HepG2 (cell line): Measurements from ENCODE around the gene SRXN1. TPM values are rescaled to one million over a fixed set of nuclear protein-coding genes. Genes with fewer than 3 reads are reported as not detected.

Experiments used
- ATAC-seq: fragments of 200-7000 bp; cut with Tn5 transposase; 3 replicates; pipeline ENCODE4 v1.9.1; 2020; ENCODE audit warnings: mild to moderate bottlenecking, moderate library complexity
- BruUV-seq: library from RNA; stranded (reverse); fragments of 400-500 nt; replicated peaks from 2 replicates; lab custom pipeline; 2021; lab: Mats Ljungman, UMichigan
- CTCF ChIA-PET: fragments of 300-600 bp; formaldehyde crosslinking; extraction: SDS; loops from one replicate; lab custom pipeline; 2021; ENCODE audit warnings: low total read pairs, inconsistent platforms, low intra/inter-chr PET ratio; lab: Yijun Ruan, JAX
- POLR2A ChIA-PET: fragments of 350-600 bp; sonication (Branson Sonifier 250); formaldehyde crosslinking; loops from one replicate; lab custom pipeline; 2020; ENCODE audit warnings: antibody characterized with exemption, inconsistent platforms; lab: Yijun Ruan, JAX
- DNase-seq: peaks from one replicate; pipeline ENCODE4 v3.0.0-alpha.2; 2015; ENCODE audit warnings: low spot score
- FAIRE-seq: peaks from 3 replicates; lab custom pipeline; 2011; peaks lifted over from hg19 to GRCh38; lab: Jason Lieb, UNC
- H2AFZ ChIP-seq: one replicate; pipeline ENCODE4 v1.6.1; 2011; ENCODE audit warnings: low read length, inconsistent platforms
- H3K27ac ChIP-seq: fragments of 300-600 bp; 3 replicates; pipeline ENCODE4 v1.8.0; 2011; ENCODE audit warnings: mixed run types, mild to moderate bottlenecking, mixed read lengths, low read length, inconsistent platforms; ENCODE audit not compliant: insufficient read depth; ENCODE audit errors: extremely low read length
- H3K27me3 ChIP-seq, 2 experiments: fragments of 200-600 bp in 1 of 2; 2 replicates in 1 of 2; 3 replicates in 1 of 2; pipeline versions ENCODE4 v1.6.0 to v1.8.0; 2011; ENCODE audit warnings: low read length in 2 of 2, mild to moderate bottlenecking in 2 of 2, moderate library complexity in 2 of 2, inconsistent platforms in 1 of 2; ENCODE audit not compliant: insufficient read depth in 2 of 2, control insufficient read depth in 1 of 2
- H3K36me3 ChIP-seq, 2 experiments: fragments of 200-600 bp in 1 of 2; replicated peaks in 1 of 2; 2 replicates in 1 of 2; 3 replicates in 1 of 2; pipeline versions ENCODE4 v1.5.1 to v1.8.0; 2011; ENCODE audit warnings: low read length in 2 of 2, inconsistent platforms in 1 of 2; ENCODE audit not compliant: insufficient read depth in 2 of 2, control insufficient read depth in 1 of 2
- H3K4me1 ChIP-seq: 2 replicates; pipeline ENCODE4 v1.5.1; 2012; ENCODE audit warnings: low read length, inconsistent platforms; ENCODE audit not compliant: insufficient read depth
- H3K4me2 ChIP-seq: 2 replicates; pipeline ENCODE4 v1.6.0; 2011; ENCODE audit warnings: low read depth, low read length, inconsistent platforms
- H3K4me3 ChIP-seq, 3 experiments: fragments of 200-600 bp in 1 of 3; sonication (generic), shearing (Covaris generic) in 1 of 3; replicated peaks in 1 of 3; 2 replicates each; pipeline ENCODE4 v1.5.1; 2011 to 2016; ENCODE audit warnings: low read length in 3 of 3, inconsistent platforms in 2 of 3, low read depth in 2 of 3, mild to moderate bottlenecking in 2 of 3, control low read depth in 1 of 3, mixed read lengths in 1 of 3; ENCODE audit not compliant: insufficient read depth in 1 of 3
- H3K79me2 ChIP-seq: one replicate; pipeline ENCODE4 v1.6.1; 2011; ENCODE audit warnings: low read length, inconsistent platforms; ENCODE audit not compliant: insufficient read depth
- H3K9ac ChIP-seq: 2 replicates; pipeline ENCODE4 v1.6.0; 2011; ENCODE audit warnings: mild to moderate bottlenecking, low read depth, low read length, inconsistent platforms; ENCODE audit not compliant: insufficient read depth
- H3K9me3 ChIP-seq: 2 replicates; pipeline ENCODE4 v1.5.1; 2012; ENCODE audit warnings: mild to moderate bottlenecking, low read length
- H4K20me1 ChIP-seq: 2 replicates; pipeline ENCODE4 v1.6.0; 2011; ENCODE audit warnings: inconsistent platforms, mild to moderate bottlenecking, low read length, moderate library complexity; ENCODE audit not compliant: insufficient read depth
- RCOR2 ChIP-seq: IDR thresholded peaks from 2 replicates; pipeline ENCODE4 v1.6.1; 2016; ENCODE audit warnings: missing biosample characterization, missing genetic modification reagents
- THAP9 ChIP-seq: sonication (generic); formaldehyde crosslinking; IDR thresholded peaks from 2 replicates; pipeline ENCODE4; 2020; ENCODE audit warnings: missing genetic modification reagents, mild to moderate bottlenecking, borderline replicate concordance
- ZFP36L2 ChIP-seq: sonication (generic); formaldehyde crosslinking; IDR thresholded peaks from 2 replicates; pipeline ENCODE4 v1.4.0; 2020; ENCODE audit warnings: missing genetic modification reagents
- ZNF710 ChIP-seq: sonication (generic); formaldehyde crosslinking; IDR thresholded peaks from 2 replicates; pipeline ENCODE4 v1.5.0; 2020; ENCODE audit warnings: mild to moderate bottlenecking, missing genetic modification reagents, borderline replicate concordance
- WGBS: methylation state at CpG from one replicate; pipeline ENCODE4 v1.1.6; 2017; ENCODE audit warnings: low lambda C conversion rate; 5-methylcytosine and 5-hydroxymethylcytosine counted together
- in situ Hi-C: cut with HindIII; loops from 2 replicates; pipeline ENCODE4 v1.10.0; 2017; ENCODE audit warnings: low pct_unique_long_range_greater_than_20kb; ENCODE audit not compliant: extremely low pct_ligation_motif_present
- intact Hi-C: fragments of 100-400 bp; cut with micrococcal nuclease; formaldehyde crosslinking; loops from one replicate; pipeline ENCODE4 v1.10.0; 2022; ENCODE audit not compliant: unreplicated experiment
- polyA plus RNA-seq, 8 experiments: library from polyadenylated mRNA; depleted of rRNA in 3 of 8; stranded (reverse) in 7 of 8; unstranded in 1 of 8; fragments of >200 nt; fragmentation: Illumina TruSeq in 4 of 8; extraction: Trizol in 4 of 8; gene quantifications; 2 replicates each; pipeline versions ENCODE4 v1.2.1 to v1.2.3, GENCODE V29; 2011 to 2016; ENCODE audit warnings: low read depth in 4 of 8, missing spikeins in 1 of 8, mixed read lengths in 1 of 8; ENCODE audit not compliant: insufficient read depth in 1 of 8
- total RNA-seq, 5 experiments: library from RNA; depleted of rRNA; stranded (reverse); fragments of >200 nt; fragmentation: Illumina TruSeq; extraction: Trizol; gene quantifications; 2 replicates each; pipeline ENCODE4 v1.2.3, GENCODE V29; 2016; ENCODE audit warnings: low read depth in 1 of 5

SRXN1 gene
- total and polyA plus RNA-seq, 2 of the 13 experiments (the other 11 are each of a cell fraction or from before 2014, with no cell fraction given) = 29.9 to 87.7 TPM

- FAIRE-seq = no peak
- no TSS peak for BruUV-seq
- in situ Hi-C loops = no loop called here
Measured at GRCh38 chr20:684676-685319, 31.8 kb upstream of the SRXN1 start.

More at GRCh38 chr20:684676-685319, 31.8 kb upstream of the SRXN1 start:
- H3K27me3 ChIP-seq = peaks cover 3 to 46% of the 10 kb centered on the region in 2 experiments; a peak in 4 of 5 replicates
- no peak for ATAC-seq
- H3K4me2 ChIP-seq = no peak overlapping the region
- no peak overlapping the region for H3K9ac ChIP-seq
- intact Hi-C loops = no loop called here
- no peaks in the 10 kb centered on the region for H4K20me1 ChIP-seq
- H3K4me1 ChIP-seq = peaks cover 7% of the 10 kb centered on the region; the same call in 1 of the 2 replicates
- TF ChIP-seq ZFP36L2 (CRISPR knock-in tag) = no peak
- no peak for TF ChIP-seq RCOR2 (CRISPR knock-in tag)
- TF ChIP-seq THAP9 (CRISPR knock-in tag) = no peak
- TF ChIP-seq ZNF710 (CRISPR knock-in tag) = no peak
- TF ChIP-seq, all 625 proteins: peak for 0
- H3K79me2 ChIP-seq = no peaks in the 10 kb centered on the region
- no peaks in the 10 kb centered on the region for H3K9me3 ChIP-seq
- no peak overlapping the region for H3K4me3 ChIP-seq
- WGBS = 2% methylated on average over 4 of the region's 4 CpGs
- no peak overlapping the region for H2AFZ ChIP-seq
- CTCF ChIA-PET = no interaction called here
- H3K36me3 ChIP-seq = no peaks in the 10 kb centered on the region
- POLR2A ChIA-PET = no interaction called here
- H3K27ac ChIP-seq = no peak overlapping the region
- no peak for DNase-seq
